Measurements from ENCODE around the gene F9. TPM values are rescaled to one million over a fixed set of nuclear protein-coding genes. Genes with fewer than 3 reads are reported as not detected.

F9 gene
- total RNA-seq, 1 experiment from 2014 or later, result 0.17 TPM

DNA sequence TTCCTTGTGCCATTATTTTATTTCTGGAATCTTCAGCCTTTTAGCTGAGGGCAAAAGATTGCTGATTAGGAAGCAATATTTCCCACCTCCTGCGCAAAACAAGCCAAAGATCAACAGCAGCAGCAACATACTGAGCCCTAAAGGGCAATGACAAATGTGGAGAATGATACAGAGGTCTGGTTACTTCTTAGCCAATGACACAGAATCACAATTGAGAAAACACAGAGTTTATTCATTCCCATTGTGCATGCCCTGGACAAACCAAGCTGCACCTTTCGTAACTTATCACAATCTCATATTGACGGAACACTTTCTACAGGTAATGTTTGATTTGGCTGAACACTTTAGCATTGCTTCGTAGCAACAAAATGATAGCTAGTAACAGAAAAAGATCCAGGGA is 13.4 kb downstream of the F9 start (continued):
- TF ChIP-seq ZNF532 (CRISPR knock-in tag; IDR thresholded peaks at IDR 0.05; ENCODE audit: borderline replicate concordance), result no peak
- TF ChIP-seq ELF4 (CRISPR knock-in tag; IDR thresholded peaks at IDR 0.05; ENCODE audit: low read depth), result no peak
- no peak for TF ChIP-seq ATF2 (CRISPR knock-in tag; IDR thresholded peaks at IDR 0.05; ENCODE audit: borderline replicate concordance, low read depth)
- TF ChIP-seq GABPB1 (CRISPR knock-in tag; IDR thresholded peaks at IDR 0.05), result no peak
- no peak for TF ChIP-seq JAZF1 (CRISPR knock-in tag; IDR thresholded peaks at IDR 0.05)
- no peak for TF ChIP-seq NR2C2 (CRISPR knock-in tag; IDR thresholded peaks at IDR 0.05)
- no peak for TF ChIP-seq TEAD4 (CRISPR knock-in tag; IDR thresholded peaks at IDR 0.05)
- no peak for TF ChIP-seq RORB (CRISPR knock-in tag; IDR thresholded peaks at IDR 0.05)
- no peak for TF ChIP-seq PRDM15 (CRISPR knock-in tag; IDR thresholded peaks at IDR 0.05)
- no peak for TF ChIP-seq IRF2 (CRISPR knock-in tag; IDR thresholded peaks at IDR 0.05; ENCODE audit: borderline replicate concordance, low read depth)

DNA sequence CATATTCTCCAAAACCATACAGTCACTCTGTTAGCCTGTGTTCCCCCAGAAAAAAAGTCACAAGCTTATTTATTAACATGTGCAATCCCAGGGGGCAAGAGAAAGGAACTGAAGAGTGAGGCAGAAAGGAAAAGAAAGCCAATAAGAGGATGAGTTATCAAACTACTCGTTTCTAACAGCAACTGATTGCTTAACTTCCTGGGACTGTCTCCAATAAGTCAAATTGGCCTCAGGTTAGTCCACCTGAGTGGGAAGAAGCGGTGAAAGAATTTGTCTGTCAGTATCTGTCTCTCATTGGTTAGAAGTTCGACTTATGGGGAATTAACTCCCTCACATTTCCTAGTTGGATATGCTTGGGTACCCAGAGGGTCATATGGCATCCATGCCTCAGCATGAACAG is 14.1 kb downstream of the F9 start:
- Mint-ChIP-seq H3K4me1 (no peaks in the 10 kb centered on the region), H3K27ac (no peak overlapping the region), H3K4me3 (no peak overlapping the region), H3K27me3 (ENCODE audit: low read depth) (no peaks in the 10 kb centered on the region), H3K9me3 (no peaks in the 10 kb centered on the region), H3K36me3 (no peaks in the 10 kb centered on the region)
- ChIA-PET POLR2A (no interaction called here), CTCF (no interaction called here)
- DNase-seq (ENCODE audit: low spot score) (no peak), ATAC-seq (no peak)
- TF ChIP-seq EMX1 (CRISPR knock-in tag; IDR thresholded peaks at IDR 0.05) (no peak), NR2C2 (CRISPR knock-in tag; IDR thresholded peaks at IDR 0.05) (no peak), PREB (CRISPR knock-in tag; IDR thresholded peaks at IDR 0.05; ENCODE audit: borderline replicate concordance) (no peak)

DNA sequence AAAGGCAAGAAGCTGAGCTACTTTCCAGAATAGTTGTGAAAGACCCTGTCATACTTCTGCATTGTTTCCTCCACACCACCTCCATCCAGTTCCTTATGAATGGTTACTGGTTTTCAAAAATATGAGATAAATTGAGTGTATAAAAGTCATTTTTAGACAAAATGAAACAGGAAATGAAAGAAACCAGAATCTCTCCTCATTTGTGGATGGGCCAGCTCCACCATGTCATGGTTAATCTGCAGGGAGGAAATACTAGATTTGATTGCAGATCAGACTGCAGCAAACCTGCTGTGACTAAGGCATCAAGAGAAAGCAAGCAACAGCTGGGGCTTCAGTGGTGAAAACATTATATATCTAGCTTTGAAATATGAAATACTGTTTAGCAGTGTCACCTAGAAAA is 23.8 kb downstream of the F9 start:
- ChIA-PET POLR2A (no interaction called here), CTCF (interaction anchor here (1.7 kb wide), 1 partner anchor 428 kb away, joined by 5 read pairs; no protein-coding TSS in a partner anchor)
- Mint-ChIP-seq H3K27me3 (ENCODE audit: low read depth) (no peaks in the 10 kb centered on the region), H3K27ac (no peak overlapping the region), H3K9me3 (no peaks in the 10 kb centered on the region), H3K36me3 (no peaks in the 10 kb centered on the region), H3K4me1 (peaks cover 8% of the 10 kb centered on the region), H3K4me3 (no peak overlapping the region)
- no peak for TF ChIP-seq ZNF423 (CRISPR knock-in tag; IDR thresholded peaks at IDR 0.05)
- TF ChIP-seq E2F1 (CRISPR knock-in tag; IDR thresholded peaks at IDR 0.05), result no peak
- no peak for TF ChIP-seq NR2C2 (CRISPR knock-in tag; IDR thresholded peaks at IDR 0.05)
- no peak for TF ChIP-seq FOXJ3 (CRISPR knock-in tag; IDR thresholded peaks at IDR 0.05; ENCODE audit: borderline replicate concordance)
- TF ChIP-seq FOXK1 (CRISPR knock-in tag; IDR thresholded peaks at IDR 0.05), result no peak
- no peak for TF ChIP-seq OVOL2 (CRISPR knock-in tag; IDR thresholded peaks at IDR 0.05; ENCODE audit: borderline replicate concordance)
- TF ChIP-seq FOXP1 (CRISPR knock-in tag; IDR thresholded peaks at IDR 0.05; ENCODE audit: borderline replicate concordance), result no peak
- TF ChIP-seq, protein P1, sequence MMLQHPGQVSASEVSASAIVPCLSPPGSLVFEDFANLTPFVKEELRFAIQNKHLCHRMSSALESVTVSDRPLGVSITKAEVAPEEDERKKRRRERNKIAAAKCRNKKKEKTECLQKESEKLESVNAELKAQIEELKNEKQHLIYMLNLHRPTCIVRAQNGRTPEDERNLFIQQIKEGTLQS (CRISPR knock-in tag; conservative IDR thresholded peaks at IDR 0.05), result no peak
- ATAC-seq (no peak), DNase-seq (ENCODE audit: low spot score) (no peak)

All from WTC11 (cell line).